CMK (cell line): ENCODE results near the gene PIGQ.

Experiments used
- DNase-seq: peaks from one replicate; pipeline ENCODE4 v3.0.0-alpha.2; 2010; ENCODE audit warnings: low read depth

PIGQ gene

GRCh38 chr16:567373-568256 is 2.2 kb upstream of the PIGQ start:
- DNase-seq, result no peak

GRCh38 chr16:568401-569258 is 1.1 kb upstream of the PIGQ start:
- DNase-seq, result no peak

- DNase-seq, result no peak
These were observed 3.3 kb downstream of the PIGQ start for GRCh38 chr16:572865-573650.

GRCh38 chr16:574021-574760 is 4.4 kb downstream of the PIGQ start:
- DNase-seq, result no peak

- DNase-seq, result no peak
These were observed 5.8 kb downstream of the PIGQ start for GRCh38 chr16:575354-576196.

GRCh38 chr16:576197-576822 is 6.5 kb downstream of the PIGQ start:
- DNase-seq, result no peak

GRCh38 chr16:576823-577201 is 7.0 kb downstream of the PIGQ start:
- DNase-seq, result no peak

- no peak for DNase-seq
These were observed 8.0 kb downstream of the PIGQ start for GRCh38 chr16:577796-578195.

GRCh38 chr16:578232-578869 is 8.6 kb downstream of the PIGQ start:
- no peak for DNase-seq

- no peak for DNase-seq
These were observed 9.2 kb downstream of the PIGQ start for GRCh38 chr16:578870-579405.

- no peak for DNase-seq
These were observed 10.6 kb downstream of the PIGQ start for GRCh38 chr16:580141-580945.

- DNase-seq, result no peak
These were observed 11.3 kb downstream of the PIGQ start for GRCh38 chr16:580946-581498.

GRCh38 chr16:582218-582613 is 12.4 kb downstream of the PIGQ start:
- DNase-seq, result no peak

GRCh38 chr16:582614-583331 is 13.0 kb downstream of the PIGQ start:
- no peak for DNase-seq

- DNase-seq, result no peak
These were observed 13.7 kb downstream of the PIGQ start for GRCh38 chr16:583470-583814.

- no peak for DNase-seq
These were observed 14.2 kb downstream of the PIGQ start for GRCh38 chr16:583815-584591.

GRCh38 chr16:585351-585750 is 15.6 kb downstream of the PIGQ start:
- no peak for DNase-seq
